RKO (cell line): Measurements from ENCODE around the gene RAB11FIP3.
"Not testable (repeated sequence)": the region's sequence is repeated elsewhere in the genome, so short reads cannot be mapped to it uniquely, and the experiment has no call there.

Experiments used
- DNase-seq: peaks from one replicate; pipeline ENCODE4 v3.0.0-alpha.2; 2016; ENCODE audit warnings: low spot score

RAB11FIP3 gene

GRCh38 chr16:467249-467871 lies 41.9 kb downstream of the RAB11FIP3 start:
- DNase-seq: not testable (repeated sequence)

GRCh38 chr16:468068-468821 lies 42.8 kb downstream of the RAB11FIP3 start:
- DNase-seq: no peak

GRCh38 chr16:469459-469858 lies 44.0 kb downstream of the RAB11FIP3 start:
- DNase-seq: not testable (repeated sequence)

- no peak for DNase-seq
Observed at GRCh38 chr16:470418-470817, 45.0 kb downstream of the RAB11FIP3 start.

- no peak for DNase-seq
Observed at GRCh38 chr16:471353-472198, 46.1 kb downstream of the RAB11FIP3 start.

GRCh38 chr16:472199-472504 lies 46.7 kb downstream of the RAB11FIP3 start:
- DNase-seq: no peak

- DNase-seq: no peak
Observed at GRCh38 chr16:473046-474043, 47.9 kb downstream of the RAB11FIP3 start.

GRCh38 chr16:474420-475122 lies 49.1 kb downstream of the RAB11FIP3 start:
- no peak for DNase-seq

- DNase-seq: no peak
Observed at GRCh38 chr16:476039-476438, 50.6 kb downstream of the RAB11FIP3 start.

GRCh38 chr16:477301-478157 lies 52.1 kb downstream of the RAB11FIP3 start:
- no peak for DNase-seq

GRCh38 chr16:478287-478686 lies 52.8 kb downstream of the RAB11FIP3 start:
- DNase-seq: not testable (repeated sequence)

GRCh38 chr16:482468-483185 lies 57.2 kb downstream of the RAB11FIP3 start:
- no peak for DNase-seq

- no peak for DNase-seq
Observed at GRCh38 chr16:483341-484075, 58.1 kb downstream of the RAB11FIP3 start.

- no peak for DNase-seq
Observed at GRCh38 chr16:489606-490005, 64.2 kb downstream of the RAB11FIP3 start.

GRCh38 chr16:490768-491167 lies 65.3 kb downstream of the RAB11FIP3 start:
- no peak for DNase-seq

GRCh38 chr16:491220-491919 lies 65.9 kb downstream of the RAB11FIP3 start:
- no peak for DNase-seq

GRCh38 chr16:492211-492875 lies 66.9 kb downstream of the RAB11FIP3 start:
- no peak for DNase-seq
